Activated CD4-positive, alpha-beta T cell treated with anti-CD3 and anti-CD28 coated beads, Interleukin-2, amount 50 U/mL, for 16 hours (primary cell): ENCODE results near the gene DPEP1.

Experiments
- DNase-seq: peaks from one replicate; pipeline ENCODE4 v3.0.0-alpha.2; 2020

DPEP1 gene

DNA sequence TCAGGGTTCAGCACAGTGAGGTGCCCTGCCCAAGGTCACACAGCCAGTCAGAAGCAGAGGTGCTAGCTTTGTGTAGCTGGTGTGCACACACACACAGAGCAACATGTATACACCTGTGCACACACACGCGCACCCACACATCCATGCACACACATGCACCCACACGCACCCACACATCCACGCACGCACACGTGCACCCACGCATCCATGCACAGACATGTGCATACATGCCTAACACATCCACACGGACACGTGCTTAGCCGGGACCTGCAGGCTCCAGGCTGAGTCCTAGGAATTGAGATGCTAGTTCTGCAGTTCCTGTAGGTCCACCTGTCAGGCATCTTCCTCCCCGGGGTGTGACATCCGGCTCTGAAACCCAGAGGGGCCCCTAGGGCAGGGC lies 13.0 kb upstream of the DPEP1 start:
- no peak for DNase-seq

DNA sequence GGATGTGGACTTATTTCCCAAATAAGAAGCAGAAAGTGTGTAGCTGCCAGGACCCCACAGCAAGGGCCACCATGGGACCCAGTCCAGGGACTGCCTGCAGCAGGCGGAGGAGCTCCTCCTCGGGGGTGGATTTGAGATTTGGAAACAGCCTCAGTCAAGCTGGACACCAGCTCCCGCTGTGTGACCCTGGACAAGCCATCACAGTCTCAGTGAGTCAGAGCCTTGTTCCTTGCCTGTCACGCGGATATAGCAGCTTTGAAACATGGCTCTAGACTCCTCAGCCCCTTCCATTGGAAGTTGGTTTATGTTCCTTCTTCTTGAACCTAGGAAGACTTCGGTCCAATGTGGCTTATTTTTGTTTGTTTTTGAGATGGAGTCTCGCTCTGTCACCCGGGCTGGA lies 12.5 kb upstream of the DPEP1 start:
- no peak for DNase-seq

GRCh38 chr16:89601906-89602272 lies 11.6 kb upstream of the DPEP1 start:
- DNase-seq: no peak

GRCh38 chr16:89602273-89602951 lies 11.0 kb upstream of the DPEP1 start:
- peak; percentile 52 for DNase-seq

DNA sequence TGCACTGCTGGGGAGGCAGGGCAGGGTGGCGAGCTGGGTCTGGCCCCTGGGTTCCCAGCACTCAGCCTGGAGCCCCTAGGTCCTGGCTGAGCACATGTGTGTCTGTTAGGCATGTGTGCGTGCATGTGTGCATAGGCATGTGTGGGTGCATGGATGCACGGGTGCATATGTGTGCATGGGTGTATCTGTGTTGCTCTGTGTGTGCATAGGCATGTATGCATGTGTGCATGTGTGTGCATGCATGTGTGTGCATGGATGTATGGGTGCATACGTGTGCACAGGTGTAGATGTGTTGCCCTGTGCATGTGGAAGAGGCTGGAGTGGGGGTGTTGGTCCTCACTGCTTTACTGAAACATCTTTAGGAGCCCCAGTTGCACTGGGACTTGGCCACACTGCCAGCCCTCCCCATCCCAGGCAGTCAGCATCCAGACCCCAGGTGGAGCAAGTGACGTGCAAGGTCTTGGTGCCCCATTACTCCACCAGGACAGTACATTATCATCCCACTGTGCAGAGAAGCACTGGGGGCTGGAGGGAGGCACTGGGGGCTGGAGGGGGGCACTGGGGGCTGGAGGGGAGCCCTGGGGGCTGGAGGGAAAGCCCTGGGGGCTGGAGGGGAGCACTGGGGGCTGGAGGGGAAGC lies 10.4 kb upstream of the DPEP1 start:
- no peak for DNase-seq

DNA sequence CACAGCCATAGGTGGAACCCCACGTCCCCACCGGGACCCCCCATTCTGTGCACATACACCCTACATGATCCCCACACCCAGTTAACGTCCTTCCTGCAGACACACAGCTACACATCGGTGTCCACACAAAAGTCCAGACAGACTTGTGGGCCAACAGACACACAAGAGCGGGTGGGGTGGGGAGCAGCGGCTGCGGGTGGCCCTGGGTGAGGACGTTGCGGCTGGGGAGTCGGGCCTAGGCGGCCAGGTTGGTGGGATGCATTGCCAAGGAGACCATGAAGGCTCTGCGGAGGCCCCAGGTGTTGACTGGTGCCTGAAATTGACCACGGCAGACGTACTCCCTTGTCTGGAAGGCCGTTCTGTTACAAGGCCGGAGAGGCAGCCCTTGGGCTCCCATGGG lies 8.7 kb upstream of the DPEP1 start:
- no peak for DNase-seq

GRCh38 chr16:89605186-89605970 lies 8.1 kb upstream of the DPEP1 start:
- DNase-seq: no peak

- DNase-seq: no peak
Observed at GRCh38 chr16:89606006-89606405, 7.4 kb upstream of the DPEP1 start.

DNA sequence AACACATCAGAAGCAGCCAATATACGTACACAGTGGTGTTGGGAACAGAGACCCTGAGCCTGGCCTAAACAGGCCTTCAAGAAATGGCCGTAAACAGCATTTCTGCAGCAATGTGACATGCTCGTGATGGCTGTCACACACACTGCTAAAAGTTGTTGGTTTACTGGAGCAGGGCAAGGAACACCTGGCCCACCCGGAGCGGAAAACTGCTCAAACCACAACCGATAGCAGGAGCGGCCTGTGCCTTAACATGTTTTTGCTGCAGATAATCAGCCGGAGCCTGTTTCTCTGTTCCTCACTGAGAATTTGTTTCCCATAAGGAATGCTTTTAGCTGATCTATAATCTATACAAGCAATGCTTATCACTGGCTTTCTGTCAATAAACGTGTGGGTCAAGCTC lies 6.0 kb upstream of the DPEP1 start:
- DNase-seq: no peak

DNA sequence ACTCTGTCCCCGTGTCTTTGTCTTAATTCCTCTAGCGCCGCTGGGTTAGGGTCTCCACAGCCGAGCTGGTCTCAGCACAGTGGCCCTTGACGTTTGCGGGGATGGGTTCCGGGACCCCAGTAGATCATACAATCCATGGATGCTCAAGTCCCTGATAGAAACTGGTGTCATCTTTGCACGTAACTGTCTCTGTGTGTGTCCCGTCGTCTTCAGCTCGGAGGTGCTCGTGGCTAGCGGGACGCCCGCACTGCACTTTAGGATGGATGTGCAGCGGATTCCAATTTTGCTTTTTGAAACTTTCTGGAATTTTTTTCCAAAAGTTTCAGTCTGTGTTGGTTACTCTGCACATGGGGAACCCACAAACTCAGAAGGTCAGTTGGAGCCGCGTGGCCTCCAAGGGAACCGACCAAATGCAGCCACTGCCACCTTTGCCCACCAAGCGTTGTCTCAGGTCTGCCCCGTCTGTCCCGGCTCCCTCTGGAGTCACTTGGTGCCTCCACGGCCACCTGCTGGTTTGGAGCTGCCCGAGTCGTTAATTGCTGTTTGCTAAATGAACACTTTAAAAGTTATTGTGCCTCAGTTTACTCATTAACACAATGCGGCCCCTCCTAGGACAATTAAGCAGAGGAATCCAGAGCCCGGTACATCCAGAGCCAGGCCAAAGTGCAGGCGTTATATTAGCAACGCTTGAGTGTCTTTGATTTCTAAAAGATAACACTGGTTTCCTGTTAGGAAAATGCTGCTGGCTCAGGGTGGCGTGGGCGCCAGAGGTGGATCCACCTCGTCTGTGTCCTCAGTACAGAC lies 5.3 kb upstream of the DPEP1 start:
- no peak for DNase-seq

DNA sequence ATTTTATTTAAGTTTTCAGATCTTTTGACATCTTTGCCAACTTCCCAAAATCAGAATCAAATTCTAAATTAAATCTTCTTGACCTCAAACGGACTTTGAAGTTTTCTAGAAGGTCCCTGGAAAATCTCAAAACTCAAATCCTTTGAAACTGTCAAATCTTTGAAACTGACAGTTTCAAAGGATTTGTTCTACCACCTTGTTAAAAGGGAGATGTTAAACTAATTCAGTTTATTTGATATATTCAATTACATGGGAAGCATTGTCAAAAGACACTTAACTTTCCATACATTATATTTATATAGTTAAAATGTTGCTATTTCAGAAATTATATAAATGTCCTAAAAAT lies 3.4 kb upstream of the DPEP1 start:
- DNase-seq: no peak

- no peak for DNase-seq
Observed at GRCh38 chr16:89612415-89613166, 851 bp upstream of the DPEP1 start.

DNA sequence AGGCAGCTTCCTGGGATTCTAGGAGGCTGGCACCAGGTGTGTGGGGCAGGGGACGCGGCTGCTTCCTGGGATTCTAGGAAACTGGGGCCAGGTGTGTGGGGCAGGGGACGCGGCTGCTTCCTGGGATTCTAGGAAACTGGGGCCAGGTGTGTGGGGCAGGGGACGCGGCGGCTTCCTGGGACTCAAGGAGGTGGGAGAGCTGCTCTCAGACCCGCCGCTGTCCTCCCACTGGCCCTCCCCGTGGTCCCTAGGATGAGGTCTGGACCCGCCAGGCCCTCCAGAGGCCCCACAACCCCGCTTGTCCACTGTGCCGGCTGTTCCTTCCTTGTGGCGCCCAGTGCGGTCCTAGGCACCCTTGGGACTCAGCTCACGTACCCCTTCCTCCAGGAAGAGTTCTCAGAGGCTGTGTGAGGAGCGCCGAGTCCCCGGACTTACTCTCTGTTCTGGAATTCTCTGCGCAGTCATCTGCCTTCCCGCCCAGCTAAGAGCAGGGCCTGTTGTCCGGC lies 565 bp downstream of the DPEP1 start:
- no peak for DNase-seq

DNA sequence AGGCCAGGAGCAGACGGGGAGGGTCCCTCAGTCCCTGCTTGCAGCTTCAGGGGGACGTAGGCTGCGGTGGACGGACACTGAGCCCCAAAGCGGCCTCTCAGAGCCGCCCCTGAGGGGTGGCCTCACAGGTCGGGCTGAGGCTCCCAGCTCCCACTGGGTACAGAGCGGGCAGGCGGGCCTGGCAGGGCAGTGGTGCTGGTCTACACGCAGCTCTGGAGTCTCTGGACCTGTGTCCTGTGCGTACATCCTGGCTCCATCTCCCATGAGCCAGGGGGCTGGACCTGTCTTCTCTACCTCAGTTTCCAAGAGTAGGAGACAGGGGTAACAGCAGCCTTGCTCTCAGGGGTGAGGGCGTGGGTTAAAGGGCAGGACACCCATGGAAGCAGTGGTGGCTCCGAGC lies 1.7 kb downstream of the DPEP1 start:
- no peak for DNase-seq

DNA sequence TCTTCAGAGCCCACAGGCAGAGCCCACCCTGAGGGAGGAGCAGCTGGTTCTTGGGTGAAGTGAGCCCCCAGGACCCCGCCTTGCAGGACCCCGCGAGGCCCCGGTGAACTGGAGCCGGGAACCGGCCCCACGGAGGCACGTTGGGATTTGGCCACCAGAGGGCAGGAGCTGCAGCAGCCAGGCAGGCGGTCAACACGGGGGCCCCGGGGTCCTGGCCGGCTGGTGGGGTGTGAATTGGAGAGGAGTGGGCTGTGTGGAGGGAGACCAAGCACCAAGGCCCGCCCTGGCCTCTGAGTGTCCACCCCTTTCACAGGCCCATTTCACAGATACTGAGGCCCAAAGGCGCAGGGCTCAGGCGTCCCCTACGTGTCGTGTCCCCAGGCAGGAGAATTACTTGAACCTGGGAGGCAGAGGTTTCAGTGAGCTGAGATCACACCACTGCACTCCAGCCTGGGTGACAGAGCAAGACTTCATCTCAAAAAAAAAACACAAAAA lies 2.2 kb downstream of the DPEP1 start:
- DNase-seq: no peak

DNA sequence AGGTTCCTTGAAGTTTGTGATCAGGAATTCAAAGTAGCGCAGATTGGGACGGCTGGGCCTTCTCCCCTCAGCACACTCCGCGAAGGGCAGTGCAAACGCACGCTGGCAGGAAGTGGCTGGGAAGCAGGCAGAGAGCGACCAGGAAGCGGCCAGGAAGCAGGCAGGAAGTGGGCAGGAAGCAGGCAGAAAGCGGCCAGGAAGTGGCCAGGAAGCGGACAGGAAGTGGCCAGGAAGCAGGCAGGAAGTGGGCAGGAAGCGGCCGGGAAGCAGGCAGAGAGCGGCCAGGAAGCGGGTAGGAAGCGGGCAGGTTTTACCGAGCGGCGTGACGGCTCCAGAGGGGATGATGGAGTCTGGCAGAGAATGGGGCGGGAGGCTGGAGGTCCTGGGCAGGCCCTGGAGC lies 3.2 kb downstream of the DPEP1 start:
- no peak for DNase-seq

- no peak for DNase-seq
Observed at GRCh38 chr16:89617036-89617435, 3.6 kb downstream of the DPEP1 start.

GRCh38 chr16:89618109-89618998 lies 4.9 kb downstream of the DPEP1 start:
- no peak for DNase-seq

DNA sequence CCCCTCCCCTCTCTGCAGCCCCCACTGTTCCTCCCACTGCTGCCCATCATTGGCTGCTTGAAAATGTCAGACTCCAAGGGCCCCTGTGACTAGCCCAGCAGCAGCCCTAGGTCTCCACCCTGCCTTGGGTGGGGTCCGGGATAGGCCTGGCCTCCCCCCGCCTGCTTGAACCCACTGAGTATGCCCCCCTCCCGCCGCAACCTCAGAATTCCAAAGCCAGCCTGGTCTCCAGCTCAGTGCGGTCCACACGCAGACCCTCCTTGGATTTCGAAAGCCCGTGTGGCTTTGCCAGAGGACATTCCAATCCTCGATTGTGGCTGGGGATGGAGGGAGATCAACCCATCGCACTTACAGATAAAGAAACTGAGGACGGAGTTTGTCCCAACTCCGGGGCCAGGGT lies 6.4 kb downstream of the DPEP1 start:
- DNase-seq: no peak

GRCh38 chr16:89620406-89620841 lies 7.0 kb downstream of the DPEP1 start:
- no peak for DNase-seq

DNA sequence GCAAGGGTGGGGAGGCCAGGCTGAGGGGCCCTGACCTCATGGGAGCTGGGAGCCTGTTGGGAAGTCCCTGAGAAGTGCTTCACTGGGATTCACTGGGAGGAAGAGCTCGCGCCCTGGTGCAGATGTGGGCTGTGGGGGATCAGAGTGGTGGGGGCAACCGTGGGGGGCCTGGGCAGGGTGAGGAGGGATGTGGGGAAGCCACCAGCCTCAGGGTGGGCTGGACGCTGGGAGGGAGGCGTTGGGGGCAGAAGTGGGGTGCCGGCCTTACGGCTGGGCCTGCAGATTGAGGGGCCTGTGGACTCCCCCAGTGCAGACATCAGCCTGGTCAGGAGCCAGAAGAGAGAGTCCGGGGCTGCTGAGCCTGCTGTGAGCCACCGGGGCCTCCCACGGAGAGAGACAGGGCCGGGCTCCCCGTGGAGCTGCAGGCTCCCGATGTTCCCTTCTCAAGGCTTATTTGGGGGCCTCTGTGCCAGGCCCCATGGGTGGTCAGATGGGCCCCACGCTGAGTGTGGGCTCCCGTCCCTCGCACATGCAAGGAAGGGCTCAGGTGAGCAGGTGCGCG lies 7.8 kb downstream of the DPEP1 start:
- DNase-seq: no peak
